ENCODE measurements around the gene KIAA1958.

Gene KIAA1958

DNA sequence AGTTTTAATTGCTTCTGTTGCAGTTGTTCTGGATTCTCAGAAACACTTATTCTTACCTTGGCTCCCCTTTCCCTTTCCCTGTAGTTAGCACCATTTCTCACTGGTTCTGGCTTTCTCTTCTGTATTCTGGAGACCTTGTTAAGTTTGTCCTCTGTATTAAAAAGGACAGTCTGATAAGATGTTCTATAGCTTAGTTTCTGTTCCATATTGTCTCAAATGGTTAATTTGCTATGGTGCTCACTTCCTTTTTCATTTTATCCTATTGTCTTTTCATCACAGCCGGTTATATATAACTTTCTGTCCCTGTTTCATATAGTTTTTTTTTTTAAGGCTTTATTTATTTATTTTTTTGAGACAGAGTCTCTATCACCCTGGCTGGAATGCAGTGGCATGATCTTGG, 41.4 kb upstream of the KIAA1958 start:
- H3K4me2 ChIP-seq (ENCODE audit: low read length), result no peak overlapping the region
- H3K79me2 ChIP-seq (ENCODE audit: insufficient read depth, low read length), result no peaks in the 10 kb centered on the region
- H3K4me1 ChIP-seq (ENCODE audit: insufficient read depth, low read length, severe bottlenecking), result peaks cover 19% of the 10 kb centered on the region
- H3K27ac ChIP-seq (ENCODE audit: low read depth, low read length, poor library complexity, severe bottlenecking), result no peak overlapping the region
- H2AFZ ChIP-seq (ENCODE audit: low read length), result no peak overlapping the region
- H3K36me3 ChIP-seq (ENCODE audit: insufficient read depth, low read length), result no peaks in the 10 kb centered on the region
- H3K27me3 ChIP-seq (ENCODE audit: insufficient read depth, low read length), result no peaks in the 10 kb centered on the region
- TF ChIP-seq EZH2 (IDR thresholded peaks at IDR 0.05; ENCODE audit: borderline replicate concordance, low read length) (no peak), CTCF (IDR thresholded peaks at IDR 0.05; ENCODE audit: low read length) (no peak)
- no peaks in the 10 kb centered on the region; the same call in 1 of the 2 replicates for H3F3A ChIP-seq (ENCODE audit: insufficient read depth, low read length)
- H3K9ac ChIP-seq (ENCODE audit: low read length), result no peak overlapping the region
- no peaks in the 10 kb centered on the region for H3K9me2 ChIP-seq (ENCODE audit: low read depth, low read length)
- no peak overlapping the region for H3K4me3 ChIP-seq (ENCODE audit: low read depth, low read length, poor library complexity, severe bottlenecking)
- H4K20me1 ChIP-seq (ENCODE audit: insufficient read depth, low read length), result no peaks in the 10 kb centered on the region
- no peaks in the 10 kb centered on the region for H3K9me3 ChIP-seq (ENCODE audit: low read length)

DNA sequence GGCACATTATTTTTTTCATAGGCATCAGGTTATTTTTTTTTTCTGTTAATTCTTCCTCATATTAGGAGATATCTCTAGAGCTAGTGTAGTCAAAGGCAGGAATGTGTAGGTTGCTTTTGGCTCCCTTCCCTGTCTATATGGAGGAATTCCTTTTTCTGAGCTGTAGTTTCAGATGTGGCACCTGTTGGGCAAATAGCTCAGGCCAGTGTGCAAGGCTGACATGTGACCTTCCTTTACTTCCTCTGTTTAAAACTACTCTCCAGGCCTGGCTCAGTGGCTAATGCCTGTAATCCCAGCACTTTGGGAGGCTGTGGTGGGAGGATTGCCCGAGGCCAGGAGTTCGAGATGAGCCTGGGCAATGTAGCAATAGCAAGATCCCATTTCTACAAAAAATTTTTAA, 40.5 kb upstream of the KIAA1958 start:
- Histone ChIP-seq H3K4me3 (ENCODE audit: low read depth, low read length, poor library complexity, severe bottlenecking) (no peak overlapping the region), H2AFZ (ENCODE audit: low read length) (no peak overlapping the region), H3K9me3 (ENCODE audit: low read length) (no peaks in the 10 kb centered on the region), H4K20me1 (ENCODE audit: insufficient read depth, low read length) (no peaks in the 10 kb centered on the region), H3F3A (ENCODE audit: insufficient read depth, low read length) (no peaks in the 10 kb centered on the region; the same call in 1 of the 2 replicates), H3K4me2 (ENCODE audit: low read length) (no peak overlapping the region), H3K36me3 (ENCODE audit: insufficient read depth, low read length) (no peaks in the 10 kb centered on the region), H3K27ac (ENCODE audit: low read depth, low read length, poor library complexity, severe bottlenecking) (no peak overlapping the region), H3K27me3 (ENCODE audit: insufficient read depth, low read length) (no peaks in the 10 kb centered on the region), H3K9ac (ENCODE audit: low read length) (no peak overlapping the region), H3K4me1 (ENCODE audit: insufficient read depth, low read length, severe bottlenecking) (peaks cover 24% of the 10 kb centered on the region), H3K79me2 (ENCODE audit: insufficient read depth, low read length) (no peaks in the 10 kb centered on the region), H3K9me2 (ENCODE audit: low read depth, low read length) (no peaks in the 10 kb centered on the region)
- TF ChIP-seq EZH2 (IDR thresholded peaks at IDR 0.05; ENCODE audit: borderline replicate concordance, low read length), result no peak
- no peak for TF ChIP-seq CTCF (IDR thresholded peaks at IDR 0.05; ENCODE audit: low read length)

DNA sequence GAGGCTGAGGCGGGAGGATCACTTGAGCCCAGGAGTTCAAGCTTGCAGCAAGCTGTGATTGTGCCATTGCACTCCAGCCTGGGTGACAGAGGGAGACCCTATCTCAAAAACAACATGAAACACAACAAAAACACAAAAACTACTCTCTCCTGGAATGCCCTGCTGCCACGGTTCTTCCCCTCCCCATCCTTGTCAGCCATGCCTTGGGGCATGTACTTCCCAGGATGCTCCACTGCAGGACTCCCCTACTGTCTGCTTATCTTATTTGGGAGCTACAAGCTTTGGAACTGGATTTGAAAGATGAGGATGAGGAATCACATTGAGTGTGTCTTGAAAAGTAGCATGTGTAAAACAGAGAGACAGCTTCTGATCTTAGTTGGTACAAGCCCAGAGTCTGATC, 40.1 kb upstream of the KIAA1958 start:
- Histone ChIP-seq H3K79me2 (ENCODE audit: insufficient read depth, low read length) (no peaks in the 10 kb centered on the region), H3K4me1 (ENCODE audit: insufficient read depth, low read length, severe bottlenecking) (peaks cover 29% of the 10 kb centered on the region), H3K27me3 (ENCODE audit: insufficient read depth, low read length) (no peaks in the 10 kb centered on the region), H2AFZ (ENCODE audit: low read length) (no peak overlapping the region), H3K4me2 (ENCODE audit: low read length) (no peak overlapping the region), H3K4me3 (ENCODE audit: low read depth, low read length, poor library complexity, severe bottlenecking) (no peak overlapping the region), H3K9ac (ENCODE audit: low read length) (no peak overlapping the region), H3F3A (ENCODE audit: insufficient read depth, low read length) (no peaks in the 10 kb centered on the region; the same call in 1 of the 2 replicates), H3K9me2 (ENCODE audit: low read depth, low read length) (no peaks in the 10 kb centered on the region), H3K9me3 (ENCODE audit: low read length) (no peaks in the 10 kb centered on the region), H3K36me3 (ENCODE audit: insufficient read depth, low read length) (no peaks in the 10 kb centered on the region), H3K27ac (ENCODE audit: low read depth, low read length, poor library complexity, severe bottlenecking) (peak overlapping the region; percentile 50), H4K20me1 (ENCODE audit: insufficient read depth, low read length) (no peaks in the 10 kb centered on the region)
- TF ChIP-seq CTCF (IDR thresholded peaks at IDR 0.05; ENCODE audit: low read length) (no peak), EZH2 (IDR thresholded peaks at IDR 0.05; ENCODE audit: borderline replicate concordance, low read length) (no peak)
